GM18909 (cell line): ENCODE data around the gene TMEM108.
"Not testable (repeated sequence)": the region's sequence is repeated elsewhere in the genome, so short reads cannot be mapped to it uniquely, and the experiment has no call there.

Experiments
- ATAC-seq: cut with Tn5 transposase; IDR thresholded peaks from one replicate; pipeline ENCODE4 v1.9.1; 2021; ENCODE audit warnings: mild to moderate bottlenecking; ENCODE audit not compliant: unreplicated experiment, poor library complexity

Gene TMEM108

GRCh38 chr3:133038089-133038730, at the start of gene TMEM108:
TSS of gene TMEM108 (plus strand) at chr3:133038391.
- no peak for ATAC-seq

DNA sequence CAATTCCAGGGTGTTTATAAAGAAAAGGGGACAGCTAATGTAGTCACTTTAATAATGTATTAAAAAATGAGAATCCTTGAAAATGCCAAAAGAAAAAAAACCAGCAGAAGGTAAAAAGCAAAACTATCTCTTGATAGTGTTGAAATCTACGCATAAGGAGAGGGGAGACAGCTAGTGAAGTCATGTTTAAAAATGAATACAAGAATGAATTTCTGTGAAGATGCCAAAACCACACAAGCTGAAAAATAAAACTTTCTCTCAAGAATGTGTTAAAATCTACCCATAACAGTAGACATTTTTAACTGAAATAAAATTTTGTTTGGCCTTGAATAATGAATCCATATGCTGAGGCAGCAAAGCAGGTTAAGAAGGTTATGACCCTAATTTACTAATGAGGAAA, 42.2 kb upstream of the TMEM108 start:
- no peak for ATAC-seq

DNA sequence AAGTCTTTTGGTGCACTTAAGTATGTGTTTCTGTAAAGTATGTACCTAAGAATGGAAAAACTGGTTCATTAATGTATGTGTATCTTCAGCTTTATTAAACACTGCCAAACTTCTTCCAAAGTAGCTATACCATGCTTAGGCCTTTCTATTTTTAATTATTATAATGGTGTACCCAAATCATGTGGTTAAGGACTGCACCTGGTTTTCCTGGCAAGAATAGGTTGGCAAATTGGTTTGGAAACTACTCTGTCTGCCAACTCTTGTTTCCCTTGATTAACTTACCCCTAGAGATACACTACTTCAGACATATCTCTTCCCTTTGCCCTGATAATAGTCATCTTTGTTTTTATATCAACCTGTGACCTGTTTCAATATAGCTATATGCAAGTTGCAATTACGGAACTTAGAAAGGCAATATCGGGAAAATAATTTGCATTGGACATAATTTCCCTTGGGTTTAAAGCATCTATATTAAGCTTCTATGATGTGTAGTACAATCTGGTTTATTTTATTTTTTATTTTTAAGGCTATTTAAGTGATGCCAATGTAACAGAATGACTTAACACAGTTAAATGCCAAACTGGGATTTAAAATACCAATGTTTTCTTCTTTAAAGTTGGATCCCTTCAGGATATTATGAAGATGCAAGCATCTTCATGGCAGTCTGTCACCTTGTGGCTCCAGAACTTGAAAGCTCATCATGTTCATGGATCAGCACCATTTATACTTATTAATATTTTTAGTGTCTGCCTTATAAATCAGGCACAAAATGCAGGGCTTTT, 40.6 kb upstream of the TMEM108 start:
- no peak for ATAC-seq

DNA sequence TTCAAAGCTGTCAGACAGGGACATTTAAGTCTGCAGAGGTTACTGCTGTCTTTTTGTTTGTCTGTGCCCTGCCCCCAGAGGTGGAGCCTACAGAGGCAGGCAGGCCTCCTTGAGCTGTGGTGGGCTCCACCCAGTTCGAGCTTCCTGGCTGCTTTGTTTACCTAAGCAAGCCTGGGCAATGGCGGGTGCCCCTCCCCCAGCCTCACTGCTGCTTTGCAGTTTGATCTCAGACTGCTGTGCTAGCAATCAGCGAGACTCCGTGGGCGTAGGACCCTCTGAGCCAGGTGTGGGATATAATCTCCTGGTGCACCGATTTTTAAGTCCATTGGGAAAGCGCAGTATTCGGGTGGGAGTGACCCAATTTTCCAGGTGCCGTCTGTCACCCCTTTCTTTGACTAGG, 33.2 kb upstream of the TMEM108 start:
- not testable (repeated sequence) for ATAC-seq

GRCh38 chr3:133007601-133008000, 30.6 kb upstream of the TMEM108 start:
- ATAC-seq: no peak

DNA sequence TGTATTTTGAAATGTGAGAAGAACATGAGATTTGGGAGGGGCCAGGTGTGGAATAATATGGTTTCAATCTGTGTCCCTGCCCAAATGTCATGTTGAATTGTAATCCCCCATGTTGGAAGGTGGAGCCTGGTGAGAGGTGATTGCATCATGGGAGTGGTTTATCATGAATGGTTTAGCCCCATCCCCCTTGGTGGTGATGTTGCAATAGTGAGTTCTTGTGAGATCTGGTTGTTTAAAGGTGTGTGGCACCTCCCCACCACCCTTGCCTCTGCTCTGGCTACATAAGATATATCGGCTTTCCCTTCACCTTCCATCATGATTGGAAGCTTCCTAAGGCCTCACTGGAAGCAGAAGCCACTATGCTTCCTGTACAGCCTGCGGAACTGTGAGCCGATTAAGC, 23.9 kb upstream of the TMEM108 start:
- ATAC-seq: no peak

- ATAC-seq: not testable (repeated sequence)
Measured at GRCh38 chr3:133015573-133015972, 22.6 kb upstream of the TMEM108 start.

GRCh38 chr3:133016838-133017309, 21.3 kb upstream of the TMEM108 start:
- ATAC-seq: no peak

GRCh38 chr3:133018921-133019320, 19.3 kb upstream of the TMEM108 start:
- no peak for ATAC-seq

- no peak for ATAC-seq
Measured at GRCh38 chr3:133021206-133021605, 17.0 kb upstream of the TMEM108 start.

DNA sequence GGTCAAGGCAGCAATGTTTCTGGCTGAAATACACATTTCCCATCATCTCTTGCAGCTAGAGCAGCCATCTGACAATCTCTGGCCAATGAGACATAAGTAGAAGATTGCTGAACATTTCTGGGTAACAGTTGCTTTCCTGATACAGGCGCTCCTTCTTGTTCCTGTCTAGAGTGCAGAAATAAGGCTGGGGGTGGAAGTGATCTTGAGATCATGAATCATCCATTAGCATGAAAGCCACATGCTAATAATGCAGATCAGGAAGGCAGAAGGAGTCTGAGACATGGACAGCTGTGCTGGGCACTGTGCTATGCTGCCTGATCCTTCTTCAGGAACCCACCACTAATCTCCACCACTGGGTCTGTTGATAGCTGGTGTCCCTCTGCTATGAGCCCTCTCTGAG, 14.8 kb upstream of the TMEM108 start:
- no peak for ATAC-seq

DNA sequence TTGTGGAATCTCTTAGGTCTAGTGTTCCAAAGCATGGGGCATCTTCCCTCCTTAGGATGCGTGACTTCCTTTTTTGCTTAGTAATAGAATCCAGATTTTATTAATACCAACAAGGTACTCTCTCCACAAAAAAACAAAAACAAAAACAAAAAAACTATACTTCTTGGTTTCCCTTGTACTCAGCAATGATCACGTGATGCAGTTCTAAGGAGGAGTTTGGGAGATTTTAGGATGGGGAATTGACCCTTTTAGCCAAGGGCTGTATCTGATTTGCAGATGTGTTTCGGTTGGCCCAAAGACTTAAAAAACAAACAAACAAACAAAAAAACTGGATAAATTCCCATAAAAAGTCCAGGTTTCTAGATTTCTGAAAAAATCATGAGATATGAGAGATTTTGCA, 12.6 kb upstream of the TMEM108 start:
- ATAC-seq: no peak

GRCh38 chr3:133032301-133032700, 5.9 kb upstream of the TMEM108 start:
- ATAC-seq: no peak

DNA sequence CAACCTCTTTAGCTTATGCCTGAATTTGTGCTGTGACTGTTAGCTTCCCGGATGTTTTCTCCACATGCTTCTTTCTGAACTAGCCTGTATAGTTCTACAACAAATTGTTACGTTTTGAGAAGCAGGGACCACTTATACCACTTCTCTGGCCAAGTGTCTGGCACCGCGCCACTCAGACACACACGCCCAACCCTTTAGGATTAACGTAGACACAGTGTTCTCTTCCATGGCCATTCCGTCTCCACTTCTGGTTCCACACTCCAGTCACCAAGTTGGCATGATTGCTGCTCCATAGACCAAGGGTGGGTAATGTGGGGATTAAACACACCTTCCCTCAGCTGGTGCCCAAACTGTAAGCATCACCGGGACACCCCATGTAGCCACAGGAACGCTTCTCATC, 755 bp upstream of the TMEM108 start:
- ATAC-seq: no peak

DNA sequence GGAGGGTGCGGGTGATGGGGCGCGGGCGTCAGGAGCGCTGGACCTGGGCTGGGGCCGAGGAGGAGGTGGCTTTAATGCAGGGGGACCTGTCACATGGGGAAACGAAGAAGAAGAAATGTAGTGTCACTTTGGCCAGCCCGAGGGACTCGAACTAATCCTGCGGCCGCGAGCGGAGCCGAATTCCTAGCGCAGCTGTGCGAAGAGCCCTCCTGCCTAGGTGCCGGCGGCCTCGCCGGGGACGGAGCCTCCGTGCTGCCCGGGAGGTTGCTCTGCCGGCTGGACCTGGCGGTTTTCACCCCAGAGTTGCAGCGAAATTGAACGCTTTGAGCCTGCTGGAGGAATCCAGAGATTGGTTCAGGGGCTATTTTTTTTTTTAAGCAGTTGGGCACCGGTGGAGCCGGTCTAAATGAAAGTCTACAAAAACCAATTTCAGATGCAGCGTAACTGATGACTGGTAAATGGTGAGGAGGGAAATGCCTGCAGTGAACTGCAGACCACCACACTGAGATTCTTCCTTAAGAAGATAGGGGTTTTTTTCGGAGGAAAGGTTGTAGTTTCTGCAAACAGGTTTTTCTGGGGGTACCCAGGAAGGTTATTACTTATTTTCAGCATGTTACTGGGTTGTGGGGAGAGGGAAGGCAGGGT, 662 bp downstream of the TMEM108 start:
- no peak for ATAC-seq

GRCh38 chr3:133040696-133041523, 2.7 kb downstream of the TMEM108 start:
- ATAC-seq: no peak

DNA sequence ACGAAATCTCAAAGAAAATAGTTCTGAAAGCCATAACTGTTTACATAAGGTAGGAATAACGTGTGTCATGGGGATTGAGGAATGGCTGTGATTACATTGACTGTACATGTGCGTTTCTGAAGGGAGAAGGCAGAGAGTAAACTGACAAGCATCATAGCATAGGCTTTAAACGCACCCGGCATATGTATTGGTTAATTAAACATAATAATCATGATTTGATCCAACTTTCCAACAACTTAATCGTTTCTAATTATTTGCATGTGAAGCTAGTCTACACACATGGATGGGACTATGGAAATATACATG, 3.3 kb downstream of the TMEM108 start:
- ATAC-seq: no peak

GRCh38 chr3:133042778-133043177, 4.6 kb downstream of the TMEM108 start:
- no peak for ATAC-seq

GRCh38 chr3:133047980-133048379, 9.8 kb downstream of the TMEM108 start:
- no peak for ATAC-seq

DNA sequence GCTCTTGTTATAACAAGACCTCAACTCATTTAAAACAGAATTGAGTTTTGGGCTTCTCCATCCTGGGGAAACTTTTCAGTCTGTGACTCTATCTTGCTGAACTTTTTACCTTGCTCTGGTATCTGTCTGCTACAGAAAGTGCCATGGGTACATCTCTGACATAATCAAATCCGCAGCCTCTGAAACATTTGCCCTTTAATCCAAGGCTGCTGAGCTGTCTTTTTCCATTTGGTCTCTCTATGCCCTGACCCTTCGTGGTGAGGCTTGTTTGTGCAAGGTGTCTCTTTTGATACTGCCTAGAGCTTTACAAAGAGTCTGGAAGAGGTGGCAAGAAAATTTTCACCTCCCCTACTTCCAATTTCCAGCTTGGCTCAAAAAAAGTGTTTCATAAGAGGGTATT, 11.3 kb downstream of the TMEM108 start:
- ATAC-seq: no peak

GRCh38 chr3:133050891-133051290, 12.7 kb downstream of the TMEM108 start:
- ATAC-seq: no peak
